ENCODE results near the gene AKR1B1. TPM values are rescaled to one million over a fixed set of nuclear protein-coding genes. Genes with fewer than 3 reads are reported as not detected.

AKR1B1 gene
- total RNA-seq, 1 experiment from 2014 or later = 141 TPM

DNA sequence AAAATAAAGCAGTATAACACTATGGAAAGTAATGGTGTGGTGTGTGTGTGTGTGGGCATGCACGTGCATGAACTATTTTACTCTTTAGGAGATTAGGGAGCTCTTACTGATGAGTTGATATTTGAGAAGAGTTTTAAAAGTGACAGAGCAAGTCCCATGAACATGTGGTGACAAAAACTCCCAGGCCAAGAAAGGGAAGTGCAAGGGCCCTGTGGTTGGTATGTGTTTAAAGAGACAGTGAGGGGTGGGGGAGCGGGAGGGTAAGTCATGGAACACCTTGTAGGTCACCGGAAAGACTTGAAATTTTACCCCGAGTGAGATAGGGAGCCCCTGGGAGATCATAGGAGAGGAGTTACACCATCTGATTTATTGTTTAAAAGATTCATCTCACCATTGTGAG, 63.3 kb downstream of the AKR1B1 start:
- Histone ChIP-seq H3K27me3 (no peaks in the 10 kb centered on the region), H3K9me3 (replicated peaks) (no peaks in the 10 kb centered on the region), H3K4me1 (no peaks in the 10 kb centered on the region), H3K36me3 (no peaks in the 10 kb centered on the region), H3K4me3 (no peak overlapping the region), H3K27ac (no peak overlapping the region)
- DNase-seq = no peak

DNA sequence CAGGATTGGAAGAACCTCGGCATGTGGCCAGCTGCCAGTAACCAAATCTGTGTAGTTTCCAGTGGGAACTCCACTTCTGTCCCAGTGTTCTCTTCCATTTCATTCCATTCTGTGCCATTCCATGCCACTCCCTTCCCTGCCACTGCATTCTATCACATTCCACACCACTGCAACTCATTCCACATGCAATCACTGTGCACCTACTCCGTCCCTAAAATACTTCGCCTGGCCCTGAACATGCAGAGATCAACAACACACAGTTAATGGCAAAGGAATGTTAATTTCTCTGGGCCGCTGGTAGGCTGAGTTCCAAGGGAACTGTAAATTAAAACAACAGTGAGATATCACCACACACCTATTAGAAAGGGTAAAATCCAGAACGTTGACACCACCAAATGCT, 64.8 kb downstream of the AKR1B1 start:
- Histone ChIP-seq H3K9me3 (replicated peaks) (no peaks in the 10 kb centered on the region), H3K36me3 (no peaks in the 10 kb centered on the region), H3K27ac (no peak overlapping the region), H3K27me3 (no peaks in the 10 kb centered on the region), H3K4me3 (no peak overlapping the region), H3K4me1 (no peaks in the 10 kb centered on the region)
- no peak for DNase-seq

Other genes starting within 250 kb of the AKR1B1 start
- gene SLC35B4, start 142.2 kb downstream of the AKR1B1 start, total RNA-seq (2014; rRNA removed; shearing (Covaris generic)) = 24.6 and 25.1 TPM in 2 replicates
- gene AKR1B10, start 68.5 kb upstream of the AKR1B1 start, total RNA-seq (2014; rRNA removed; shearing (Covaris generic)) = 0.06 and 0.68 TPM in 2 replicates
- not detected in 2 replicates for gene AKR1B15, start 90.0 kb upstream of the AKR1B1 start, total RNA-seq (2014; rRNA removed; shearing (Covaris generic))
- 18.8 and 20.6 TPM in 2 replicates for gene BPGM, start 187.8 kb upstream of the AKR1B1 start, total RNA-seq (2014; rRNA removed; shearing (Covaris generic))